Mesenchymal stem cell (in vitro differentiated cells and primary cell): Measurements from ENCODE around the gene SKAP1.

Experiments used
- DNase-seq: peaks from one replicate; pipeline ENCODE4 v3.0.0-alpha.2; 2013
- H2AFZ ChIP-seq: one replicate; pipeline ENCODE4 v1.6.1; 2013; ENCODE audit warnings: low read depth, mild to moderate bottlenecking, control low read depth, inconsistent platforms, low read length, moderate library complexity
- H2AK5ac ChIP-seq: 2 replicates; pipeline ENCODE4 v1.6.1; 2013; ENCODE audit warnings: low read length, moderate library complexity, mild to moderate bottlenecking, inconsistent platforms; ENCODE audit not compliant: severe bottlenecking
- H2BK120ac ChIP-seq: one replicate; pipeline ENCODE4 v1.6.1; 2013; ENCODE audit warnings: low read depth, mild to moderate bottlenecking, inconsistent platforms, low read length, moderate library complexity
- H2BK12ac ChIP-seq, 2 experiments: one replicate each; pipeline ENCODE4 v1.6.1; 2013; ENCODE audit warnings: inconsistent platforms in 2 of 2, low read length in 2 of 2, mild to moderate bottlenecking in 2 of 2, moderate library complexity in 2 of 2, control low read depth in 1 of 2
- H2BK15ac ChIP-seq: one replicate; pipeline ENCODE4 v1.6.1; 2013; ENCODE audit warnings: mild to moderate bottlenecking, low read depth, inconsistent platforms; ENCODE audit not compliant: poor library complexity, severe bottlenecking
- H2BK5ac ChIP-seq: 2 replicates; pipeline ENCODE4 v1.6.1; 2013; ENCODE audit warnings: low read depth, mild to moderate bottlenecking, low read length, control low read depth, inconsistent platforms; ENCODE audit not compliant: poor library complexity, severe bottlenecking
- H3K14ac ChIP-seq, 2 experiments: one replicate each; pipeline ENCODE4 v1.6.1; 2013; ENCODE audit warnings: inconsistent platforms in 2 of 2, low read length in 2 of 2, control low read depth in 1 of 2, mild to moderate bottlenecking in 1 of 2, moderate library complexity in 1 of 2
- H3K18ac ChIP-seq, 2 experiments: one replicate each; pipeline ENCODE4 v1.6.1; 2013; ENCODE audit warnings: inconsistent platforms in 2 of 2, low read length in 2 of 2, control low read depth in 1 of 2, low read depth in 1 of 2, mild to moderate bottlenecking in 1 of 2
- H3K23ac ChIP-seq, 2 experiments: one replicate each; pipeline ENCODE4 v1.6.1; 2013; ENCODE audit warnings: inconsistent platforms in 2 of 2, low read length in 2 of 2, mild to moderate bottlenecking in 2 of 2, moderate library complexity in 2 of 2, control low read depth in 1 of 2
- H3K27ac ChIP-seq: 2 replicates; pipeline ENCODE4 v1.5.1; 2013; ENCODE audit warnings: mild to moderate bottlenecking, moderate library complexity, low read length, control low read depth, inconsistent platforms; ENCODE audit not compliant: poor library complexity, severe bottlenecking
- H3K27me3 ChIP-seq, 2 experiments: 2 replicates each; pipeline versions ENCODE4 v1.6.1 to v1.7.0; 2013; ENCODE audit warnings: low read length in 2 of 2, mild to moderate bottlenecking in 2 of 2, moderate library complexity in 2 of 2, control low read depth in 1 of 2, inconsistent platforms in 1 of 2; ENCODE audit not compliant: control insufficient read depth in 1 of 2, insufficient read depth in 1 of 2
- H3K36me3 ChIP-seq, 2 experiments: 2 replicates each; pipeline versions ENCODE4 v1.6.1 to v1.7.0; 2013; ENCODE audit warnings: low read length in 2 of 2, control low read depth in 1 of 2, inconsistent platforms in 1 of 2, low read depth in 1 of 2, mild to moderate bottlenecking in 1 of 2; ENCODE audit not compliant: insufficient read depth in 2 of 2, control insufficient read depth in 1 of 2
- H3K4ac ChIP-seq, 2 experiments: one replicate each; pipeline ENCODE4 v1.6.1; 2013; ENCODE audit warnings: inconsistent platforms in 2 of 2, low read length in 2 of 2, mild to moderate bottlenecking in 2 of 2, moderate library complexity in 2 of 2, control low read depth in 1 of 2, low read depth in 1 of 2
- H3K4me1 ChIP-seq: 2 replicates; pipeline ENCODE4 v1.6.1; 2013; ENCODE audit warnings: low read depth, low read length, control low read depth; ENCODE audit not compliant: control insufficient read depth, insufficient read depth
- H3K4me2 ChIP-seq: 2 replicates; pipeline ENCODE4 v1.6.1; 2013; ENCODE audit warnings: low read length, mild to moderate bottlenecking, inconsistent platforms; ENCODE audit not compliant: poor library complexity, severe bottlenecking
- H3K4me3 ChIP-seq, 2 experiments: 2 replicates each; pipeline versions ENCODE4 v1.5.1 to v1.7.0; 2013; ENCODE audit warnings: low read length in 2 of 2, mild to moderate bottlenecking in 2 of 2, control low read depth in 1 of 2, low read depth in 1 of 2; ENCODE audit not compliant: insufficient read depth in 1 of 2
- H3K79me1 ChIP-seq: replicated peaks from 2 replicates; pipeline ENCODE4 v1.6.1; 2013; ENCODE audit warnings: mild to moderate bottlenecking, control low read depth, low read length, inconsistent platforms; ENCODE audit not compliant: poor library complexity, severe bottlenecking
- H3K9ac ChIP-seq: 2 replicates; pipeline ENCODE4 v1.7.0; 2013; ENCODE audit warnings: mild to moderate bottlenecking, low read length, moderate library complexity
- H3K9me3 ChIP-seq: 2 replicates; pipeline ENCODE4 v1.7.0; 2013; ENCODE audit warnings: mild to moderate bottlenecking, low read length; ENCODE audit not compliant: control insufficient read depth
- H4K8ac ChIP-seq: one replicate; pipeline ENCODE4 v1.6.1; 2013; ENCODE audit warnings: inconsistent platforms, mild to moderate bottlenecking, low read length, moderate library complexity
- H4K91ac ChIP-seq: one replicate; pipeline ENCODE4 v1.6.1; 2013; ENCODE audit warnings: mild to moderate bottlenecking, low read length, inconsistent platforms
- WGBS: methylation state at CpG from one replicate; pipeline ENCODE4 v1.1.7; 2013; ENCODE audit warnings: mixed read lengths; 5-methylcytosine and 5-hydroxymethylcytosine counted together

SKAP1 gene

DNA sequence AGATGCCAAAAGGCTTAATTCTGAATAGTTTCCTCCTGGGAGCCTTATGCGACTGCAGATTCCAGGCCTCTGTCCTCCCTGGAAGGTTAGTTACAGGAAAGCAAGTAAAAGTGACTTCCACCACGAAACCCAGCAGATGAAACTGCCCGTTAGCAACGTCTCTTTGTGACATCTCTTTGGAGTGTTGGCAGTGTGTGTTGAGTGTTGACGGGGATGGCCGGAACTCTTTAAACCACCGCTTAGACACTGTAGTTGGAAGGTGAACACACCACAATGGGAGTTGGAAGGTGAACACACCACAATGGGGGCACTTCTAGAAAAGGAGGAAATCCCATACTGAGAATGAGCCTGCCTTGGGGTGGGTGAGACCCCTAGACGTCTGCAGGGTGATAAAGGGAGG lies 858 bp downstream of the SKAP1 start:
- Histone ChIP-seq H3K9ac (no peak overlapping the region), H3K23ac (no peak overlapping the region), H3K27me3 (peaks cover 43 to 49% of the 10 kb centered on the region in 2 experiments), H3K27ac (no peak overlapping the region), H2AFZ (no peak overlapping the region), H2BK5ac (no peak overlapping the region), H3K18ac (no peak overlapping the region), H4K8ac (no peak overlapping the region), H3K4me1 (peaks cover 5% of the 10 kb centered on the region), H3K4me3 (no peak overlapping the region), H3K9me3 (no peaks in the 10 kb centered on the region), H2BK15ac (peak overlapping the region; percentile 26), H2BK12ac (no peak overlapping the region), H3K4me2 (no peak overlapping the region), H2BK120ac (no peak overlapping the region), H3K4ac (no peak overlapping the region), H4K91ac (no peak overlapping the region), H3K36me3 (no peaks in the 10 kb centered on the region), H2AK5ac (no peak overlapping the region), H3K14ac (no peak overlapping the region), H3K79me1 (no peaks in the 10 kb centered on the region)
- no peak for DNase-seq
- 90% methylated on average over 8 of the region's 8 CpGs for WGBS

DNA sequence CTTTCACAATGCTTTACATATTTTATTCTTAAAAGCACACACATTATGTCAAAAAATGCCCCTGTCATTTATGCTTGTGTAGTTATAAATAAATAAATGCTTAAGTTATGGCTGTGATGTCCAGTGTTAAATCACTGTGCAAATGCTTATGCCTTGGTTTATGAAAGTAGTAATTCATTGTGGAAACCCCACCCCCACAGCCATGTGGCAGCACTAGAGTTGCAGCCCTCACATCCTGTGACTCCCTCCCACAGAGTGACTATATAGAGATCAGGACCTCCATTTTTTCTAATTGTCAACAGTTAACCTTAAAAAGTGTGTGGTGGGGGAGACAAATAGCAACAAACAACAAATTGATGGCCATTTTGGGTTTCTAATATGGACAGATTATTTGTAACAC lies 2.4 kb downstream of the SKAP1 start:
- Histone ChIP-seq H3K4me1 (peaks cover 5% of the 10 kb centered on the region), H2BK12ac (no peak overlapping the region), H4K91ac (no peak overlapping the region), H3K23ac (no peak overlapping the region), H2BK5ac (no peak overlapping the region), H3K9me3 (no peaks in the 10 kb centered on the region), H2BK120ac (no peak overlapping the region), H3K4me2 (no peak overlapping the region), H3K14ac (no peak overlapping the region), H2BK15ac (no peak overlapping the region), H2AK5ac (no peak overlapping the region), H4K8ac (no peak overlapping the region), H3K79me1 (no peaks in the 10 kb centered on the region), H3K9ac (no peak overlapping the region), H3K4me3 (no peak overlapping the region), H3K18ac (no peak overlapping the region), H3K4ac (no peak overlapping the region), H3K36me3 (no peaks in the 10 kb centered on the region), H3K27me3 (peaks cover 30 to 34% of the 10 kb centered on the region in 2 experiments), H3K27ac (no peak overlapping the region), H2AFZ (no peak overlapping the region)
- peak; percentile 15 for DNase-seq

DNA sequence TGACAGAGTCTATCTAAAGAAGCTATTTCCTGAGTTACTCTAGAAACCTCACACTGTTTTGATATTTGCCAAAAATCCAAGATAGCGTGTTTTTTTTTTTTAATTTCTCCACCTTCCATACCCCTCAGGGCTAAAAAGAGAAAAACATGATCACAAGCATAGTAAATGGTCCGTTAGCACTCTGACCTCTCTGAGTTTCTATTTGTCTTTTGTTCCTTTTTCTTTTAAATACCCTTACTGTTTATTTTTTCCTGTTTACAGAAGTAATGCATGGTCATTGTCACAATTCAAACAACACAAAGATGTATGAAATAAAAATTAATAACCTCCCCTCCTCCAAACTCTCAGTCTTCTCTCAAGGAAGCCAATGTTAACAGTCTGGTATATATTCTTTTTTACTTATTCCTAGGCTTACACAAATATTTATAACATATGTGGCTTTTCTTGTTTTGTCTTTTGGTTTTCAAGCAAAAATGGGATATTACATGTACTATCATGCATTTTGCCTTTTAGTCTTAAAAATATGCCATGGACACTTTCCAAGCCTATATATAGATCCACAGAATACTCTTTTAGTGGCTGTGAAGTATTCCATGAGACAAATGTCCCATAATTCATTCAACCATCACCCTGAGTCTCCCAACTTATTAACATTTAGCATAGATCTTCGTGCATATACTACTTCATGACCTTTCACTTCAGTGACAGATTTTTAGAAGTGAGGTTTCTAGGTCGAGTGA lies 3.1 kb downstream of the SKAP1 start:
- 69% methylated on average over 2 of the region's 4 CpGs for WGBS

DNA sequence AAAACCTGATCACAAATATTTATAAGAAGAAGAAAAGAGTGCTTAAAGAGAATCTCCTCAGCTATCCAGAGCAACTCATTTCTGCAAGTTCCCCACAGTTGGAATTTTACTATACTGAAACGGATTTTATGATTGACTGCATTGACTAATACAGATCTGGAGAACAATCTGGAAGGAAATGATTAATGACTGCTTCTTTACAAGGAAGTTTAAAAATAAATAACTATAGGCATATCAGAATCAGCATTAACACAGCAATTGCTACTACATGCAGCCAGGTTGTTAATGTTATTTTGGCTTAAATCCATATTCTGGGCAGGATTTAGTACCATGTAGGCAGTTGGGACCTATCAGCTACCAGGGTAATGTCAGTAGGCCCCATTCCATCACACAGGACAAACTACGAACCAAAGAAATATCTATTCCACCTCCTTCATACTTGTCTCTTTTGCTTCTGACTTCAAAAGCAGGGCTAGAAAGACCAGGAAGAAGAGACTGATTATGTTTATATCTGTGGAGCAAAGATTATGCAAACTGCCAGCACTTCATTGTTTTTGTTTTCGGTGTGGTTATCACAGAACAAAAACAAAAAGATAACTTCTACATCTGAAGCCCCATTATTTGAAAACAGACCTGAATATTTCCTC lies 3.9 kb downstream of the SKAP1 start:
- Histone ChIP-seq H2BK15ac (no peak overlapping the region), H2BK120ac (no peak overlapping the region), H4K91ac (no peak overlapping the region), H3K36me3 (no peaks in the 10 kb centered on the region), H3K9me3 (no peaks in the 10 kb centered on the region), H3K4ac (no peak overlapping the region), H3K18ac (no peak overlapping the region), H2BK5ac (no peak overlapping the region), H3K4me1 (peaks cover 5% of the 10 kb centered on the region), H2AK5ac (no peak overlapping the region), H2AFZ (no peak overlapping the region), H3K4me3 (no peak overlapping the region), H2BK12ac (no peak overlapping the region), H4K8ac (no peak overlapping the region), H3K27ac (no peak overlapping the region), H3K9ac (no peak overlapping the region), H3K14ac (no peak overlapping the region), H3K79me1 (no peaks in the 10 kb centered on the region), H3K23ac (no peak overlapping the region), H3K27me3 (peaks cover 22 to 24% of the 10 kb centered on the region in 2 experiments), H3K4me2 (no peak overlapping the region)
- peak; percentile 27 for DNase-seq
- 29% methylated on average over 1 of the region's 3 CpGs for WGBS

More for the DNA sequence above, 3.1 kb downstream of the SKAP1 start:
- Histone ChIP-seq H2BK12ac (no peak overlapping the region), H3K27ac (no peak overlapping the region), H2AK5ac (no peak overlapping the region), H3K79me1 (no peaks in the 10 kb centered on the region), H2BK15ac (no peak overlapping the region), H3K4me1 (peaks cover 5% of the 10 kb centered on the region), H3K4me2 (no peak overlapping the region), H3K14ac (peak overlapping the region in 1 of 2 experiments; percentile 27), H3K36me3 (no peaks in the 10 kb centered on the region), H3K27me3 (peaks cover 29% of the 10 kb centered on the region in 2 experiments), H3K4ac (no peak overlapping the region), H3K9me3 (no peaks in the 10 kb centered on the region), H4K8ac (no peak overlapping the region), H4K91ac (no peak overlapping the region), H2AFZ (no peak overlapping the region), H3K9ac (no peak overlapping the region), H3K23ac (no peak overlapping the region), H2BK120ac (no peak overlapping the region), H3K4me3 (no peak overlapping the region), H2BK5ac (no peak overlapping the region), H3K18ac (no peak overlapping the region)
- DNase-seq: peak; percentile 11
